Peyer's patch (tissue), 4 donors: ENCODE measurements around the gene FAS.

Source experiments
- POLR2A ChIP-seq, 2 donors: fragments of 450-650 bp; IDR thresholded peaks; one replicate each; pipeline ENCODE4 v1.5.1; 2017; ENCODE audit warnings: antibody characterized with exemption in 2 of 2, mild to moderate bottlenecking in 2 of 2, moderate library complexity in 2 of 2
- TF ChIP-seq, protein P1 (sequence below), 6 experiments: fragments of 450-650 bp in 4 of 6; fragments of 200-600 bp in 2 of 6; sonication (generic) in 1 of 6; IDR thresholded peaks; one replicate each; pipeline ENCODE4 v1.5.1; 2017 to 2019; ENCODE audit warnings: antibody characterized with exemption in 6 of 6, mild to moderate bottlenecking in 3 of 6, moderate library complexity in 1 of 6

DNA sequence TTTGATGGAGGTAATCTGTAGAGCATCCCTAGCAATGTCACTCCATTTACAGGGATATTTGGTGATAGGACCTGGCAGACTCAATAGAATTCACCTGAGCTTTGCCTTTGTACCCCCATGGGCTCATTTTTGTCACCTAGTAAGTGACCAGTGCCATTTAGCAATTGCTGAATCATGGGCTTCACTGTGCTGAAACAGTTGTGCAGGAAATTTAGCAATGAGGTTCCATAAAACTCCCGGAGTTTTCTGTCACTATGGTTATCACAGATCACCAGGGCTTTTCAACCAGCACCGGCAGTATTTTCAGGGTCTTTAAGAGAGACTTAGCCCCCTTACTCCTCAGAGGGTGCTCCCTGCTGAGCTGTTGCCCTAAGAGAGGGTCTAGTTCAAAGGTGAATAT is 40.2 kb downstream of the FAS start:
- TF ChIP-seq, protein P1, sequence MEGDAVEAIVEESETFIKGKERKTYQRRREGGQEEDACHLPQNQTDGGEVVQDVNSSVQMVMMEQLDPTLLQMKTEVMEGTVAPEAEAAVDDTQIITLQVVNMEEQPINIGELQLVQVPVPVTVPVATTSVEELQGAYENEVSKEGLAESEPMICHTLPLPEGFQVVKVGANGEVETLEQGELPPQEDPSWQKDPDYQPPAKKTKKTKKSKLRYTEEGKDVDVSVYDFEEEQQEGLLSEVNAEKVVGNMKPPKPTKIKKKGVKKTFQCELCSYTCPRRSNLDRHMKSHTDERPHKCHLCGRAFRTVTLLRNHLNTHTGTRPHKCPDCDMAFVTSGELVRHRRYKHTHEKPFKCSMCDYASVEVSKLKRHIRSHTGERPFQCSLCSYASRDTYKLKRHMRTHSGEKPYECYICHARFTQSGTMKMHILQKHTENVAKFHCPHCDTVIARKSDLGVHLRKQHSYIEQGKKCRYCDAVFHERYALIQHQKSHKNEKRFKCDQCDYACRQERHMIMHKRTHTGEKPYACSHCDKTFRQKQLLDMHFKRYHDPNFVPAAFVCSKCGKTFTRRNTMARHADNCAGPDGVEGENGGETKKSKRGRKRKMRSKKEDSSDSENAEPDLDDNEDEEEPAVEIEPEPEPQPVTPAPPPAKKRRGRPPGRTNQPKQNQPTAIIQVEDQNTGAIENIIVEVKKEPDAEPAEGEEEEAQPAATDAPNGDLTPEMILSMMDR (IDR thresholded peaks at IDR 0.05): no peak
- no peak for TF ChIP-seq POLR2A (IDR thresholded peaks at IDR 0.05)
